ENCODE results near the gene SHMT1. TPM values are rescaled to one million over a fixed set of nuclear protein-coding genes. Genes with fewer than 3 reads are reported as not detected.
"Not testable (repeated sequence)": the region's sequence is repeated elsewhere in the genome, so short reads cannot be mapped to it uniquely, and the experiment has no call there.

Gene SHMT1
- total RNA-seq, 4 donors from 2014 or later: 75.9 to 128 (median 110) TPM

- Histone ChIP-seq H3K27ac (no peak overlapping the region), H3K4me3 (no peak overlapping the region), H3K36me3 (peaks cover 0 to 73% (median 0%) of the 10 kb centered on the region in 3 donors), H3K9me3 (no peaks in the 10 kb centered on the region), H3K27me3 (no peaks in the 10 kb centered on the region), H3K4me1 (no peaks in the 10 kb centered on the region)
- no peak for DNase-seq
- no peak for TF ChIP-seq CTCF (IDR thresholded peaks at IDR 0.05)
- no peak for TF ChIP-seq POLR2A (IDR thresholded peaks at IDR 0.05)
Measured at GRCh38 chr17:18300725-18301480, 62.4 kb downstream of the SHMT1 start.

- H3K4me3 ChIP-seq, H3K27ac ChIP-seq, H3K9me3 ChIP-seq, DNase-seq, H3K27me3 ChIP-seq, H3K4me1 ChIP-seq: not testable (repeated sequence)
- peaks cover 0 to 67% (median 0%) of the 10 kb centered on the region in 3 donors for H3K36me3 ChIP-seq
Measured at GRCh38 chr17:18298061-18298460, 65.3 kb downstream of the SHMT1 start.

GRCh38 chr17:18291718-18292540 is 71.4 kb downstream of the SHMT1 start:
- Histone ChIP-seq H3K27ac (no peak overlapping the region), H3K4me1 (no peaks in the 10 kb centered on the region), H3K36me3 (peaks cover 0 to 74% (median 0%) of the 10 kb centered on the region in 3 donors), H3K27me3 (no peaks in the 10 kb centered on the region), H3K4me3 (no peak overlapping the region), H3K9me3 (no peaks in the 10 kb centered on the region)
- TF ChIP-seq CTCF (IDR thresholded peaks at IDR 0.05): no peak
- TF ChIP-seq POLR2A (IDR thresholded peaks at IDR 0.05): no peak
- DNase-seq: no peak

- Histone ChIP-seq H3K36me3 (peaks cover 0 to 93% (median 0%) of the 10 kb centered on the region in 3 donors), H3K9me3 (no peaks in the 10 kb centered on the region), H3K27me3 (no peaks in the 10 kb centered on the region), H3K4me1 (no peaks in the 10 kb centered on the region), H3K4me3 (no peak overlapping the region), H3K27ac (no peak overlapping the region)
- TF ChIP-seq POLR2A (IDR thresholded peaks at IDR 0.05) (no peak), CTCF (IDR thresholded peaks at IDR 0.05) (no peak)
- no peak for DNase-seq
Measured at GRCh38 chr17:18285296-18285695, 78.1 kb downstream of the SHMT1 start.

GRCh38 chr17:18281788-18282187 is 81.6 kb downstream of the SHMT1 start:
- peaks cover 0 to 94% (median 0%) of the 10 kb centered on the region in 3 donors for H3K36me3 ChIP-seq
- H3K4me3 ChIP-seq: no peak overlapping the region
- no peaks in the 10 kb centered on the region for H3K27me3 ChIP-seq
- DNase-seq: no peak
- no peaks in the 10 kb centered on the region for H3K9me3 ChIP-seq
- TF ChIP-seq CTCF (IDR thresholded peaks at IDR 0.05) (no peak), POLR2A (IDR thresholded peaks at IDR 0.05) (no peak)
- H3K27ac ChIP-seq: no peak overlapping the region
- H3K4me1 ChIP-seq: no peaks in the 10 kb centered on the region

Measured in Peyer's patch (tissue), 4 donors.